ENCODE results near the gene RERE.

DNA sequence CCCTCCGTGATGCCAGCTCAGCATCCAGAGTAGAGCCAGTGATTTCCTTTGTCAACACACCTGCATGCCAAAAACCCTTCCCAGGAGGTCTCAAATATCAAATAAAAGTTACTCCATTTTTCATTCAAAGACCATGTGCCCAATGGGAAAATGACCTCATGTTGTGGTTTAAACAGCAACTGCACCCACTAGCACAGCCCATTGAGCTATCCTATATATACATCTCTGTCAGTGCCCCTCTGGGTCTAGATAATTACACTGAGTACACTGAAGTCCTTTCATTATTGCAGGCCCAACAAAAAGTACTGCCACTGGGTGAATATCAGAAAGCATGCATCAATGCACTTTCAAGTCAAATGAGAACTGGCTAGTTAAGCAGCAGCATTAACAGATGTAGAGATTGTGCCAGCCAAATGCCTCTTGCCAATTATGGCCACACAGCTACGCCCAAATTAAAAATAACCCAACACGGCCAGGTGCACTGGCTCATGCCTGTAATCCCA is 381.8 kb downstream of the RERE start:
- TF ChIP-seq CTCF (conservative IDR thresholded peaks at IDR 0.05), result no peak
- no peak for TF ChIP-seq EZH2 (IDR thresholded peaks at IDR 0.05; ENCODE audit: low read depth)

All from PC-9 (cell line).